Breast epithelium (tissue), 4 donors: ENCODE data around the gene GPX4. TPM values are rescaled to one million over a fixed set of nuclear protein-coding genes. Genes with fewer than 3 reads are reported as not detected.

Experiments
- DNase-seq, 2 donors: peaks; one replicate each; pipeline ENCODE4 v3.0.0-alpha.2; 2019; ENCODE audit warnings: low spot score in 2 of 2
- H3K27ac ChIP-seq, 2 donors: fragments of 200-600 bp; sonication (generic) in 1 of 2; one replicate each; pipeline ENCODE4 v1.5.1; 2016 to 2019; ENCODE audit warnings: mild to moderate bottlenecking in 1 of 2
- H3K27me3 ChIP-seq, 2 donors: fragments of 200-600 bp; sonication (generic) in 1 of 2; one replicate each; pipeline versions ENCODE4 v1.5.1 to v1.6.0; 2017 to 2019; ENCODE audit warnings: control low read depth in 1 of 2, mild to moderate bottlenecking in 1 of 2
- H3K36me3 ChIP-seq: fragments of 200-600 bp; one replicate; pipeline ENCODE4 v1.5.1; 2019
- H3K4me1 ChIP-seq, 2 donors: fragments of 200-600 bp; sonication (generic); one replicate each; pipeline ENCODE4 v1.5.1; 2016 to 2019; ENCODE audit warnings: control low read depth in 1 of 2
- H3K4me3 ChIP-seq, 3 donors: fragments of 200-600 bp; sonication (generic); 1 replicate in 2 of 3; 2 replicates in 1 of 3; pipeline ENCODE4 v1.5.1; 2016 to 2019; ENCODE audit warnings: mild to moderate bottlenecking in 3 of 3, moderate library complexity in 2 of 3
- H3K9me3 ChIP-seq, 2 donors: fragments of 200-600 bp; sonication (generic) in 1 of 2; one replicate each; pipeline ENCODE4 v1.5.1; 2016 to 2019; ENCODE audit warnings: control low read depth in 1 of 2
- POLR2A ChIP-seq: fragments of 450-650 bp; IDR thresholded peaks from one replicate; pipeline ENCODE4 v1.6.1; 2016; ENCODE audit warnings: antibody characterized with exemption, mild to moderate bottlenecking, moderate library complexity
- POLR2AphosphoS5 ChIP-seq, 3 donors: sonication (generic); formaldehyde crosslinking; IDR thresholded peaks; one replicate each; pipeline ENCODE4 v1.6.1; 2017; ENCODE audit warnings: antibody characterized with exemption in 3 of 3
- intact Hi-C: fragments of 100-400 bp; cut with DNase I; formaldehyde crosslinking; loops from one replicate; pipeline ENCODE4 v1.15.1; 2023; ENCODE audit warnings: low total_unique reads
- total RNA-seq, 3 donors: library from RNA; depleted of rRNA; stranded (reverse); fragments of >200 nt; gene quantifications; one replicate each; pipeline ENCODE4 v1.1.0, GENCODE V29; 2016
- TF ChIP-seq, protein P1 (sequence below), 3 donors: fragments of 450-650 bp; IDR thresholded peaks; one replicate each; pipeline ENCODE4 v1.5.1; 2016 to 2017; ENCODE audit warnings: antibody characterized with exemption in 3 of 3, mild to moderate bottlenecking in 3 of 3, moderate library complexity in 3 of 3

The GPX4 gene
- total RNA-seq, 3 donors from 2014 or later = 357 to 1,796 (median 492) TPM

DNA sequence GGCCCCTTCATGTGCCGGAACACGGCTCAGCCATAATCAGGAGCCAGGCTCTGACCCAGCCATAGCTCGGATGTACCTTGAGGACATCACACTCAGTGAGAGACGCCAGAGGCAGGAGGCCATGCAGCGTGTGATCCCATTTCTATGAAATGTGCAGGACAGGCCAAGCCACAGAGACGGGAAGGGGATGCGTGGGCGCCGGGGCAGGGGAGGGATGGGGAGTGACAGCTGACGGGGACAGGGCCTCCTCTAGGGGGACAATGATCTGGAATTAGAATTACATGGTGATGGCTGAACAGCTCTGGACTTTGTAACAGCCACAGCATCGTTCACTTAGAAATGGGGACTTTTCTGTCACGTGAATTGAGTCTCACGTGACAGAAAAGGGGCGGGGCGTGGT lies 35.3 kb downstream of the GPX4 start:
- H3K36me3 ChIP-seq = no peaks in the 10 kb centered on the region

DNA sequence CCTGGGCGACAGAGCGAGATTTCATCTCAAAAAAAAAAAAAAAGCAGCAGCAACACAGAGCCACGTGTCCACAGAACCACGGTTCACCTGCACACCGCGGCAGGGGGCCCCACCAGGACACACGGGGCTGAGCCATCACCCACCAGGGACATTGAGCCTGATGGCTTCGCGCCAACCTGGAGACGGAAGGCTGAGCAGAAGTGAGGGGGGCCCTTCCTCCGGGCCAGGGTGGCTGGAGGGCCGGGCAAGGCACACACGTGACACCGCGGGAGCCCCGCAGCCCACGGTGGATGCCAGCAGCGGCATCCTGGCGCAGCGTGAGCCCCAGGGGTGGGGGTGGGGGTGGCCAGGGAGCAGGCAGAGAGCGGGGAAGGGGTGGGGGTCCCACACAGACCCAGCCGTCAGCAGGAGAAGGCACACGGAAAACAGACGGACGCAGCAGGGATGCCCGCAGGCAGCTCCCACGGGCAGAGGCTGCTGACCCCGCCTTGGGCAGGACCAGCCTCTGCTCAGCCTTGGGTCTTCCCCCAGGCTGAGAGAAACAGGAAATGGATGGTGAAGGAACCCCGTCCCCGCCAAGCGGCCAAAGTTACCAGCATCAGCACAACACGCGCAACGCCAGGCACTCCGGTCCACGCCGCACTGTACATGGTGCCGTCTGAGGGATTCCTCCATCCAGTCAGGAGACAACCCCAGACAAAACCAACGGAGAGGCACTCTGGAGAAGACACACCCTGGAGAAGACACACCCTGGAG lies 36.7 kb downstream of the GPX4 start:
- H3K27ac ChIP-seq = no peak overlapping the region
- no peaks in the 10 kb centered on the region for H3K27me3 ChIP-seq
- H3K9me3 ChIP-seq = no peaks in the 10 kb centered on the region
- DNase-seq = no peak
- peaks cover 6 to 15% of the 10 kb centered on the region in 2 donors for H3K4me1 ChIP-seq
- H3K4me3 ChIP-seq = no peak overlapping the region
- intact Hi-C loops = no loop called here
- no peaks in the 10 kb centered on the region for H3K36me3 ChIP-seq
- TF ChIP-seq POLR2AphosphoS5 (IDR thresholded peaks at IDR 0.05) (no peak), POLR2A (no peak)
- TF ChIP-seq, protein P1, sequence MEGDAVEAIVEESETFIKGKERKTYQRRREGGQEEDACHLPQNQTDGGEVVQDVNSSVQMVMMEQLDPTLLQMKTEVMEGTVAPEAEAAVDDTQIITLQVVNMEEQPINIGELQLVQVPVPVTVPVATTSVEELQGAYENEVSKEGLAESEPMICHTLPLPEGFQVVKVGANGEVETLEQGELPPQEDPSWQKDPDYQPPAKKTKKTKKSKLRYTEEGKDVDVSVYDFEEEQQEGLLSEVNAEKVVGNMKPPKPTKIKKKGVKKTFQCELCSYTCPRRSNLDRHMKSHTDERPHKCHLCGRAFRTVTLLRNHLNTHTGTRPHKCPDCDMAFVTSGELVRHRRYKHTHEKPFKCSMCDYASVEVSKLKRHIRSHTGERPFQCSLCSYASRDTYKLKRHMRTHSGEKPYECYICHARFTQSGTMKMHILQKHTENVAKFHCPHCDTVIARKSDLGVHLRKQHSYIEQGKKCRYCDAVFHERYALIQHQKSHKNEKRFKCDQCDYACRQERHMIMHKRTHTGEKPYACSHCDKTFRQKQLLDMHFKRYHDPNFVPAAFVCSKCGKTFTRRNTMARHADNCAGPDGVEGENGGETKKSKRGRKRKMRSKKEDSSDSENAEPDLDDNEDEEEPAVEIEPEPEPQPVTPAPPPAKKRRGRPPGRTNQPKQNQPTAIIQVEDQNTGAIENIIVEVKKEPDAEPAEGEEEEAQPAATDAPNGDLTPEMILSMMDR (IDR thresholded peaks at IDR 0.05) = no peak

More for the DNA sequence above, 35.3 kb downstream of the GPX4 start:
- intact Hi-C loops = loop anchor here (10.0 kb wide), 1 partner anchor 46 kb away; no protein-coding TSS in a partner anchor
- no peak for DNase-seq
- Histone ChIP-seq H3K9me3 (no peaks in the 10 kb centered on the region), H3K27ac (no peak overlapping the region), H3K27me3 (no peaks in the 10 kb centered on the region), H3K4me1 (peaks cover 10 to 19% of the 10 kb centered on the region in 2 donors), H3K4me3 (no peak overlapping the region)
- no peak for TF ChIP-seq POLR2A
- TF ChIP-seq, protein P1 (IDR thresholded peaks at IDR 0.05) = no peak
- no peak for TF ChIP-seq POLR2AphosphoS5 (IDR thresholded peaks at IDR 0.05)

DNA sequence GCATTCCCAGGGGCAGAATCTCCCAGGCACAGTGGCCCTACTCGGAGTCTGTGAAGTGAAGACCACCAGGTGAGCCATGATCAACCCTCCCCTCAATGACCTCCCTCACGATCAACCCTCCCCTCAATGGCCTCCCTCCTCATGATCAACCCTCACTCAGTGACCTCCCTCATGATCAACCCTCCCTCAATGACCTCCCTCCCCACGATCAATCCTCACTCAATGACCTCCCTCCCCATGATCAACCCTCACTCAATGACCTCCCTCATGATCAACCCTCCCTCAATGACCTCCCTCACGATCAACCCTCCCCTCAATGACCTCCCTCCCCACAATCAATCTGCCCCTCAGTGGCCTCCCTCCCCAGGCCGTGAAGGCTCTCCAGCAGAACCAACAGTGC lies 38.1 kb downstream of the GPX4 start:
- TF ChIP-seq, protein P1 (IDR thresholded peaks at IDR 0.05) = no peak
- TF ChIP-seq POLR2A = no peak
- no peak for TF ChIP-seq POLR2AphosphoS5 (IDR thresholded peaks at IDR 0.05)
- Histone ChIP-seq H3K9me3 (no peaks in the 10 kb centered on the region), H3K27ac (no peak overlapping the region), H3K4me3 (no peak overlapping the region), H3K36me3 (no peaks in the 10 kb centered on the region), H3K4me1 (peaks cover 0 to under 1% of the 10 kb centered on the region in 2 donors), H3K27me3 (no peaks in the 10 kb centered on the region)
- no peak for DNase-seq
- intact Hi-C loops = no loop called here

DNA sequence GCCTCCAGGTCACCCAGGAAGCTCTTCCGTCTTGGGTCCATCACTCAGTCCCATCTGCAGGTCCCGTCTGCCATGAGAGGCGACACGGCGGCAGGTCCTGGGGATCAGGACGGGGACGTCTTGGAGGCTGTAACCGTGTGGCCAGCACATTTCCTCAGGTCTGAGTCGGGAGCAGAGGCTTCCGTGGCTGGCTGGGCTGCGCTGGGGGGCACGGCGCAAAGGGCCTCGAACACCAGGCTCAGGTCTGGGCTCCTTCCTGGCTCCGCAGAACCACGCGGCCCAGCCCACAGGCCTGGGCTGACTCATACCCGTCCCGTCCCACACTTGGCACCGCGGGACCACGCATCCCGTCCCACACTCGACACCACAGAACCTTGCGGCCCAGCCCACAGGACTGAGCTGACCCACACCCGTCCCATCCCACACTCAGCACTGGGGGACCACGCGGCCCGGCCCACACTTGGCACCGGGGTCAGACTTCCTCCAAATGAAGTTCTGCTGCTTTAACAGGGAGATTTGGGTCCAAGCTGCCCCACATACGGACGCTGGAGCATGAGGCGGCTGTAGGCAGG lies 40.1 kb downstream of the GPX4 start:
- TF ChIP-seq, protein P1 (IDR thresholded peaks at IDR 0.05) = no peak
- no peak for TF ChIP-seq POLR2A
- no peak for TF ChIP-seq POLR2AphosphoS5 (IDR thresholded peaks at IDR 0.05)
- H3K4me1 ChIP-seq = no peaks in the 10 kb centered on the region
- H3K9me3 ChIP-seq = no peaks in the 10 kb centered on the region
- intact Hi-C loops = no loop called here
- no peaks in the 10 kb centered on the region for H3K36me3 ChIP-seq
- DNase-seq = no peak
- no peak overlapping the region for H3K27ac ChIP-seq
- H3K27me3 ChIP-seq = no peaks in the 10 kb centered on the region
- H3K4me3 ChIP-seq = no peak overlapping the region

DNA sequence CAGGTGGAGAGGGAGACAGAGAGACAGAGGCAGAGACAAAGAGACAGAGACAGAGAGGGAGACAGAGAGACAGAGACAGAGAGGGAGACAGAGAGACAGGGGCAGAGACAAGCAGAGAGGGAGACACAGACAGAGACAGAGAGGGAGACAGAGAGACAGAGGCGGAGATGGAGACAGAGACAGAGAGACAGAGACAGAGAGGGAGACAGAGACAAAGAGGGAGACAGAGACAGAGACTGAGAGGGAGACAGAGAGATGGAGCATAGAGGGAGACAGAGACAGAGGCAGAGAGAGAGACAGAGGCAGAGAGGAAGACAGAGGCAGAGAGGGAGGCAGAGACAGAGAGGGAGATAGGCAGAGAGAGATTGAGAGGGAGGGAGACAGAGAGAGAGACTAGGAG lies 40.9 kb downstream of the GPX4 start:
- Histone ChIP-seq H3K27ac (no peak overlapping the region), H3K27me3 (no peaks in the 10 kb centered on the region), H3K4me3 (no peak overlapping the region), H3K4me1 (no peaks in the 10 kb centered on the region), H3K9me3 (no peaks in the 10 kb centered on the region), H3K36me3 (no peaks in the 10 kb centered on the region)
- intact Hi-C loops = no loop called here
- DNase-seq = no peak
- no peak for TF ChIP-seq POLR2AphosphoS5 (IDR thresholded peaks at IDR 0.05)
- TF ChIP-seq, protein P1 (IDR thresholded peaks at IDR 0.05) = no peak
- no peak for TF ChIP-seq POLR2A
